ENCODE results near the gene C5orf24.

Gene C5orf24

GRCh38 chr5:134825212-134825611, 20.6 kb upstream of the C5orf24 start:
- no peaks in the 10 kb centered on the region for H3K79me2 ChIP-seq (ENCODE audit: insufficient read depth, low read length)
- TF ChIP-seq EZH2 (IDR thresholded peaks at IDR 0.05; ENCODE audit: borderline replicate concordance, low read depth, low read length, severe bottlenecking) (no peak), CTCF (IDR thresholded peaks at IDR 0.05; ENCODE audit: borderline replicate concordance, extremely low read depth, low read length, poor library complexity, severe bottlenecking) (no peak)
- no peaks in the 10 kb centered on the region for H4K20me1 ChIP-seq (ENCODE audit: insufficient read depth, low read length)
- no peak overlapping the region for H3K9ac ChIP-seq (ENCODE audit: low read depth, low read length)
- DNase-seq, result no peak
- H3K36me3 ChIP-seq (ENCODE audit: insufficient read depth, low read length), result peaks cover 91% of the 10 kb centered on the region
- no peaks in the 10 kb centered on the region for H3K9me3 ChIP-seq (ENCODE audit: insufficient read depth, low read length, severe bottlenecking)
- H3K27me3 ChIP-seq (ENCODE audit: insufficient read depth, low read length, poor library complexity), result no peaks in the 10 kb centered on the region
- no peak overlapping the region for H3K27ac ChIP-seq (ENCODE audit: low read length)
- no peak for ATAC-seq (ENCODE audit: insufficient read depth, low read depth)
- no peak overlapping the region for H3K4me2 ChIP-seq (ENCODE audit: insufficient read depth, low read length)
- no peaks in the 10 kb centered on the region for H3K4me1 ChIP-seq (ENCODE audit: insufficient read depth, low read length)
- no peak overlapping the region for H3K4me3 ChIP-seq (ENCODE audit: low read depth in 1 of 2, low read length in 2 of 2)
- H2AFZ ChIP-seq (ENCODE audit: low read depth, low read length), result no peak overlapping the region

- H3K4me2 ChIP-seq (ENCODE audit: insufficient read depth, low read length), result no peak overlapping the region
- no peak for TF ChIP-seq CTCF (IDR thresholded peaks at IDR 0.05; ENCODE audit: borderline replicate concordance, extremely low read depth, low read length, poor library complexity, severe bottlenecking)
- no peak for TF ChIP-seq EZH2 (IDR thresholded peaks at IDR 0.05; ENCODE audit: borderline replicate concordance, low read depth, low read length, severe bottlenecking)
- no peaks in the 10 kb centered on the region for H3K27me3 ChIP-seq (ENCODE audit: insufficient read depth, low read length, poor library complexity)
- no peak overlapping the region for H2AFZ ChIP-seq (ENCODE audit: low read depth, low read length)
- peaks cover 71% of the 10 kb centered on the region for H3K36me3 ChIP-seq (ENCODE audit: insufficient read depth, low read length)
- no peaks in the 10 kb centered on the region for H3K79me2 ChIP-seq (ENCODE audit: insufficient read depth, low read length)
- H3K27ac ChIP-seq (ENCODE audit: low read length), result no peak overlapping the region
- no peaks in the 10 kb centered on the region for H4K20me1 ChIP-seq (ENCODE audit: insufficient read depth, low read length)
- ATAC-seq (ENCODE audit: insufficient read depth, low read depth) (no peak), DNase-seq (no peak)
- no peaks in the 10 kb centered on the region for H3K4me1 ChIP-seq (ENCODE audit: insufficient read depth, low read length)
- no peak overlapping the region for H3K9ac ChIP-seq (ENCODE audit: low read depth, low read length)
- no peak overlapping the region for H3K4me3 ChIP-seq (ENCODE audit: low read depth in 1 of 2, low read length in 2 of 2)
- H3K9me3 ChIP-seq (ENCODE audit: insufficient read depth, low read length, severe bottlenecking), result no peaks in the 10 kb centered on the region
Measured at GRCh38 chr5:134833340-134834032, 12.3 kb upstream of the C5orf24 start.

GRCh38 chr5:134835623-134836022, 10.1 kb upstream of the C5orf24 start:
- no peak overlapping the region for H3K9ac ChIP-seq (ENCODE audit: low read depth, low read length)
- H3K79me2 ChIP-seq (ENCODE audit: insufficient read depth, low read length), result no peaks in the 10 kb centered on the region
- no peak overlapping the region for H2AFZ ChIP-seq (ENCODE audit: low read depth, low read length)
- H3K4me2 ChIP-seq (ENCODE audit: insufficient read depth, low read length), result no peak overlapping the region
- no peak for DNase-seq
- H3K27me3 ChIP-seq (ENCODE audit: insufficient read depth, low read length, poor library complexity), result no peaks in the 10 kb centered on the region
- H3K4me1 ChIP-seq (ENCODE audit: insufficient read depth, low read length), result no peaks in the 10 kb centered on the region
- no peak overlapping the region for H3K4me3 ChIP-seq (ENCODE audit: low read depth in 1 of 2, low read length in 2 of 2)
- no peak overlapping the region for H3K27ac ChIP-seq (ENCODE audit: low read length)
- no peak for TF ChIP-seq CTCF (IDR thresholded peaks at IDR 0.05; ENCODE audit: borderline replicate concordance, extremely low read depth, low read length, poor library complexity, severe bottlenecking)
- no peaks in the 10 kb centered on the region for H4K20me1 ChIP-seq (ENCODE audit: insufficient read depth, low read length)
- H3K36me3 ChIP-seq (ENCODE audit: insufficient read depth, low read length), result peaks cover 77% of the 10 kb centered on the region
- ATAC-seq (ENCODE audit: insufficient read depth, low read depth), result no peak
- H3K9me3 ChIP-seq (ENCODE audit: insufficient read depth, low read length, severe bottlenecking), result no peaks in the 10 kb centered on the region
